Measurements from ENCODE around the gene CYBB.

Gene CYBB

DNA sequence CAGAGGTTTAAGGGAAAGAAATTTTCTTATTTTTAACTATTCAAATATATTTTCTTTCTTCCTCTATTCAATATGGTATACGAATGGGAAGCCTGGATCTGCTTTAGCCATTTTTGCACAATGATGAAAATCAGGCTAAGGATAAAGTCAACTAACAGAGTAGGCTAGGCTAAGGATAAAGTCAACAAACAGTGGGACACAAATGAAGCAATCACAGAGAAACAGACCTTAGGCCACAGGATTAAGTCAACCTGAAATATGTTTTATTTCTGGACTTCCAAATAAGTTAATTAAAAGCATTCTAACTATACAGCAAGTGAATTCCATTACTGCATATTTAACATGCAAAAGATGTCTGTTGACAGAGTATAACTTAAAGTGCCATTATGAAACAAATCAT lies 50.5 kb downstream of the CYBB start:
- in situ Hi-C loops (cut with MboI; ENCODE audit: low sequenced_read_pairs), result no loop called here

GRCh38 chrX:37834937-37835336 lies 55.1 kb downstream of the CYBB start:
- in situ Hi-C loops (cut with MboI; ENCODE audit: low sequenced_read_pairs), result no loop called here

- in situ Hi-C loops (cut with MboI; ENCODE audit: low sequenced_read_pairs), result no loop called here
Measured at GRCh38 chrX:37840931-37841330, 61.1 kb downstream of the CYBB start.

GRCh38 chrX:37844622-37845021 lies 64.8 kb downstream of the CYBB start:
- in situ Hi-C loops (cut with MboI; ENCODE audit: low sequenced_read_pairs), result no loop called here

DNA sequence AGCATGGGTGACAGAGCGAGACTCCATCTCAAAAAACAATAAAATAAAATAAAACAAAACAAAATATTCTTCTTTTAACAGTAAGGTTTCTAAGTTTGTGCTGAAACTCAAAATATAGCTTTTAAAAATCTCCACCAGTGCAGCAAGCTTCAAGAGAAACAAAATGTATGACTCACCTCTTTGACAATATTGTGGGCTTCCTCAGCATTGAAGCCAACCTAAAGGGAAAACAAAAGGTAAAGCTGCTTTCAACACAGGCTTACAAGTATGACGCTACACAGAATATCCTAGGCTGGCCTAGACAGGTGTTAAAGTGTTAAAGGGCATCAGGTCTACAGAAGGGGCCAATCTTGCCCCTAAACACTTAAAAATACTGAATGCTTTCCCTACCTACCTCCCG lies 66.3 kb downstream of the CYBB start:
- in situ Hi-C loops (cut with MboI; ENCODE audit: low sequenced_read_pairs), result no loop called here

DNA sequence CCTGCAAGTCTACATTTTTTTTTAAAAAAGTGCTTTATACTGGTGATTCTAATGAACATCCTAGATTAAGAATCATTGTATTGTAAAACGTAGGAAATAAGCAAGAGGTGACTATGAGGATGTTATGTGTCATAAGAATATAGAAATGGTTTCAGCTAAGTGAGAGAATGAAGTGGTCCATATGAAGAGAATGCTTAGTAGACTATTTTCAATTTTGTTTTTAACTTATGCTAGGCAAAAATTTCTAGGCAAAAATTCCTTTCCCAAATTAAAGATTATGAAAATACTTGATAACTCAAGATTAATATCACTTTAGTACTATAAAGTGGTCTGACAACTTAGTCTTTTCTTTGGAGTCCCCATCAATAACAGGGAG lies 66.7 kb downstream of the CYBB start:
- in situ Hi-C loops (cut with MboI; ENCODE audit: low sequenced_read_pairs), result no loop called here

DNA sequence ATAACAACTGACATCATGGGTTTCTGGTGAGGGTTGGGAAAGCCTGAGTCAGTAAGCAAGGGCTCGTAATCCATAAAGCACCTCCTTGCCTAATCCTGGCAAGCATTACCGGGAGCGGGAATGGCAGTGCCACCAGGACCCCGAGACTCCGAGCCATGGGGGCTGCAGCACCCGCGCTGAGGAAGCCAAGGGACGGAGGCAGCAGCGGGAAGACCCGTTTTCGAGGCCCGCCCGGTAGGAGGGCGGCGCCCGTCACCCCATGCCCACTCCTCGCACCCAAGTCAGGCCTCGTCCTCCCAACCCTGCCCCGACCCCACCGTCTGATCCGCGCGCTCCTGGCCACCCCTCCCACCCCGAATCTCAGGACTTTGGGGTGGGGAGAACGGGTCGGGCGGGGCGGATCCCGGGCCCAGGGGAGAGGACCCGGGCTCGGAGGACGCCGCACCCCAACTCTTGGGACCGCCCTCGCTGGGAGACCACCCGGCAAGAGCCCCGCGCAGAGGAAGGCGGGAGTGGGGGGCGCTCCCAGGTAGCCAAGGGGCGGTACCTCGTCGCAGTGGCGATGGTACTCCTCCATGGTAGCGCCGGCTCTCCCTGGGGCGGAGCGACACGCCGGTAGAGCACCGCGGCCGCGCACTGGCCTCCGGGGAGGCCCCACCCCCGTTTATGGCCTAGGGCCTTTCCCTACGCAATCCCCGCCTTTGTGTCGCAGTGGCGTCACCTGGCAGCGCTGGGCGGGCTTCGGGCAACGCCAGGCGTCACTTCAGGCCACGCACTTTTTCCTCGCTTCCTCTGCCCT lies 67.3 kb downstream of the CYBB start, which contains the start of gene DYNLT3:
Gene DYNLT3, minus strand, starts transcription at position 638 of the 799 bp plus-strand sequence. Its CDS starts 61 bp downstream, at position 577.
- in situ Hi-C loops (cut with MboI; ENCODE audit: low sequenced_read_pairs), result no loop called here

DNA sequence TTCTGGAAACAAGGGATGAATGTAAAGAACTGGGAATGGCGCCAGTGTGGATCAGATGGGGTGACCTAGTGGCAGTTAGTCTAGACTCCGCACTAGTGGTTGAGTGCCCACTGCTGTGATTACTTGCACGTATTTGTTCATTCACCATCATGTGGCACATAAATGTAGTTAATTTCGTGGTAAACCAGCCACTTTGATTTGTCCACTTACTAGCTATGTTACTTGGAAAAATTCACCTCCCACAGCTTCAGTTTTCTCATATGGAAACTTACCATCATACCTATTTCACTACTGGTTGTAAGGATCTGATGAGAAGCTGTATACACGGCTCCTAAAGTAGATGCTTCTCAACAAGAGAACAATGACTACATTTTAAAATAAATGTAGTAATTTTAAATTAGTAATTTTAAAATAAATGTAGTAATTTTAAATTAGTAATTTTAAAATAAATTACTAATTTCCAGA lies 67.9 kb downstream of the CYBB start:
- in situ Hi-C loops (cut with MboI; ENCODE audit: low sequenced_read_pairs), result no loop called here

- in situ Hi-C loops (cut with MboI; ENCODE audit: low sequenced_read_pairs), result no loop called here
Measured at GRCh38 chrX:37854148-37854547, 74.3 kb downstream of the CYBB start.

DNA sequence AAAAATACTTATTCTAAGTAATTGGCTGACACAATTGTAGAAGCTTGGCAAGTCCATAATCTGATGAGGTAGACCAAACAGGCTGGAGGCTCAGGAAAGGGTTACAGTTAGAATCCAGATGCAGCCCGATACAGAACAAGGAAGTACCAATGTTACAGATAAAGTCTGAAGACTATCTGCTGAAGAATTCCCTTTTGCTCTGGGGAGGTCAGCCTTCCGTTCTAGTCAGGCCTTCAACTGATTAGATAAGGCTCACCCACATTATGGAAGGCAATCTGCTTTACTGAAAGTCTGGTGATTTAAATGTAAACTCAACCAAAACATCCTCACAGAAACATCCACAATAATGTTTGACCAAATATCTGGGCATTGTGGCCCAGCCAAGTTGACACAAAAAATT lies 74.9 kb downstream of the CYBB start:
- in situ Hi-C loops (cut with MboI; ENCODE audit: low sequenced_read_pairs), result no loop called here

DNA sequence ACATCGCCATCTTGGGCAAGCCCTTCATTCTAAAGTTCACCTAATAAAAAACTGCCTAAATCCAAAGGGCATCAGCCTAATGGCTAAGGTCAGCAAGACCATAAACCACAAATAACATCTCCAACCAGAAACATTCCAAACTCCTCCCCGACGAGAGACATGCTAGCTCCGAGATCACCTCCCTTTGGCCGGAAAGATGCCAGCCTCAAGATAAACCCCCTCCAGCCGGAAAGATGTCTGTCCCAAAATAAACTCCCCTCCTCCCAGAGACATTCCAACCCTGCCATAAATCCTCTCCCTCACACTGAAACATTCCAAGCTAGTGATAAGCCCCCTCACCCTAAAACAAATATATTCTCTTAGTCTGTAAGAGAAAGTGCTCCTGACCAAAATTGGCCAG lies 80.9 kb downstream of the CYBB start:
- in situ Hi-C loops (cut with MboI; ENCODE audit: low sequenced_read_pairs), result no loop called here

DNA sequence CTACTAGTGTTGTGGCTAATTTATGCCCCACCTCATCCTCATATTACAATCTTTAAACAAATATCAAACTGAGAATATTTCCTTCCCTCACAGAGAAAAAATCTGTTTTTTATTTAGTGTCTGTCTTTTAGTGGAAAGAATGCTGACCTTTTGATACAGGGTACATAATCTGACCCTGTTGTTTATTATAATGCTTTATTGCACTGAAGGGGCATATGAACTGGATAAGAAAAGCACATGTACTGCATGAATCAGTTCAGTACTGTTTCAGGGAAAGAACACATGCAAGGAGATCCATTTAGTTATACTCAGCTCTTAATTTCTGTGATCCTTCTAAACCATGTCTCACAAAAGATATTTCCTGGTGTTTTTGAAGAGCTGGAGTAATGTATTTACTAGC lies 83.0 kb downstream of the CYBB start:
- in situ Hi-C loops (cut with MboI; ENCODE audit: low sequenced_read_pairs), result no loop called here

All from HL-60/S4 treated with phorbol 12-myristate 13-acetate at 8.2 ng/mL for 4 days and 3 days (cell line).